H1 (cell line): ENCODE data around the gene SLC2A3. TPM values are rescaled to one million over a fixed set of nuclear protein-coding genes. Genes with fewer than 3 reads are reported as not detected.

Source experiments
- CTCF ChIA-PET: fragments of 300-600 bp; sonication (Branson Sonifier 250); formaldehyde crosslinking; loops from one replicate; lab custom pipeline; 2021; ENCODE audit not compliant: partially characterized antibody; lab: Charles Lee
- POLR2A ChIA-PET: fragments of 300-600 bp; sonication (Branson Sonifier 250); formaldehyde crosslinking; loops from one replicate; lab custom pipeline; 2021; ENCODE audit warnings: inconsistent platforms; ENCODE audit not compliant: partially characterized antibody; lab: Charles Lee
- DNase-seq, 2 experiments: peaks; one replicate each; pipeline versions ENCODE4 v3.0.0 to v3.0.0-alpha.2; 2010 to 2022; ENCODE audit warnings: low spot score in 2 of 2, low read depth in 1 of 2, mixed read lengths in 1 of 2
- FAIRE-seq: peaks from 2 replicates; lab custom pipeline; 2011; peaks lifted over from hg19 to GRCh38; lab: Jason Lieb, UNC
- H2AFZ ChIP-seq: 2 replicates; pipeline ENCODE4 v1.8.1; 2012; ENCODE audit warnings: low read length, inconsistent platforms
- H2AK5ac ChIP-seq: 2 replicates; pipeline ENCODE4 v1.6.1; 2013; ENCODE audit warnings: low read depth, low read length
- H2BK120ac ChIP-seq: replicated peaks from 2 replicates; pipeline ENCODE3; 2013; ENCODE audit warnings: low read depth, low read length, inconsistent platforms
- H2BK12ac ChIP-seq: 2 replicates; pipeline ENCODE4 v1.6.1; 2013; ENCODE audit warnings: low read depth, low read length
- H2BK15ac ChIP-seq: 2 replicates; pipeline ENCODE4 v1.6.1; 2013; ENCODE audit warnings: low read length
- H2BK20ac ChIP-seq: 2 replicates; pipeline ENCODE4 v1.6.1; 2013; ENCODE audit warnings: low read length
- H2BK5ac ChIP-seq: 2 replicates; pipeline ENCODE4 v1.6.1; 2013; ENCODE audit warnings: low read depth, low read length
- H3K14ac ChIP-seq: 2 replicates; pipeline ENCODE4 v1.6.1; 2013; ENCODE audit warnings: inconsistent platforms; ENCODE audit not compliant: insufficient read length
- H3K18ac ChIP-seq: 2 replicates; pipeline ENCODE4 v1.6.1; 2013; ENCODE audit warnings: low read length; ENCODE audit errors: extremely low read depth
- H3K23ac ChIP-seq: 2 replicates; pipeline ENCODE4 v1.6.1; 2013; ENCODE audit warnings: inconsistent platforms; ENCODE audit not compliant: insufficient read length
- H3K23me2 ChIP-seq: 2 replicates; pipeline ENCODE4 v1.6.1; 2013; ENCODE audit warnings: low read depth, low read length
- H3K27ac ChIP-seq: 2 replicates; pipeline ENCODE4 v1.6.1; 2011; ENCODE audit warnings: low read depth, low read length, inconsistent platforms
- H3K27me3 ChIP-seq, 4 experiments: replicated peaks in 1 of 4; 1 replicate in 1 of 4; 2 replicates in 3 of 4; pipeline versions ENCODE4 v1.6.1 to v1.8.1; 2011 to 2013; ENCODE audit warnings: low read length in 3 of 4, mild to moderate bottlenecking in 3 of 4, inconsistent platforms in 2 of 4, mixed read lengths in 2 of 4, moderate library complexity in 1 of 4; ENCODE audit not compliant: control insufficient read depth in 3 of 4, insufficient read depth in 3 of 4; ENCODE audit errors: extremely low read depth in 1 of 4
- H3K36me3 ChIP-seq, 4 experiments: 2 replicates each; pipeline versions ENCODE4 v1.6.1 to v1.8.1; 2011 to 2013; ENCODE audit warnings: mild to moderate bottlenecking in 4 of 4, low read length in 3 of 4, moderate library complexity in 2 of 4, control low read depth in 1 of 4, inconsistent platforms in 1 of 4; ENCODE audit not compliant: insufficient read depth in 4 of 4, control insufficient read depth in 2 of 4
- H3K4ac ChIP-seq: replicated peaks from 2 replicates; pipeline ENCODE3; 2013; ENCODE audit warnings: low read length, low read depth, mixed read lengths, inconsistent platforms; ENCODE audit not compliant: insufficient read length
- H3K4me1 ChIP-seq, 4 experiments: replicated peaks in 1 of 4; 1 replicate in 1 of 4; 2 replicates in 3 of 4; pipeline versions ENCODE4 v1.6.1 to v1.8.1; 2011 to 2013; ENCODE audit warnings: low read length in 3 of 4, inconsistent platforms in 2 of 4, mixed read lengths in 1 of 4; ENCODE audit not compliant: insufficient read depth in 4 of 4, control insufficient read depth in 3 of 4
- H3K4me2 ChIP-seq, 2 experiments: 2 replicates each; pipeline versions ENCODE4 v1.6.1 to v1.8.1; 2011 to 2013; ENCODE audit warnings: low read depth in 2 of 2, low read length in 2 of 2, control low read depth in 1 of 2, inconsistent platforms in 1 of 2, mild to moderate bottlenecking in 1 of 2; ENCODE audit not compliant: insufficient read depth in 1 of 2
- H3K4me3 ChIP-seq, 4 experiments: fragments of 200-600, 300-600 bp in 1 of 4; sonication (generic), shearing (Covaris generic), sonication (Bioruptor Twin) in 1 of 4; 2 replicates each; pipeline versions ENCODE4 v1.5.1 to v1.8.1; 2011 to 2016; ENCODE audit warnings: low read length in 4 of 4, low read depth in 3 of 4, control low read depth in 2 of 4, inconsistent platforms in 2 of 4, mild to moderate bottlenecking in 2 of 4, mixed read lengths in 1 of 4, moderate library complexity in 1 of 4; ENCODE audit not compliant: insufficient read depth in 2 of 4; ENCODE audit errors: extremely low read depth in 1 of 4
- H3K56ac ChIP-seq: replicated peaks from 2 replicates; pipeline ENCODE3; 2013; ENCODE audit warnings: low read depth, mild to moderate bottlenecking, mixed read lengths, low read length, inconsistent platforms; ENCODE audit not compliant: insufficient read length
- H3K79me1 ChIP-seq: 2 replicates; pipeline ENCODE4 v1.6.1; 2013; ENCODE audit warnings: low read depth, low read length, control low read depth
- H3K79me2 ChIP-seq, 2 experiments: 2 replicates each; pipeline versions ENCODE4 v1.6.1 to v1.8.1; 2012 to 2013; ENCODE audit warnings: low read length in 2 of 2, mild to moderate bottlenecking in 2 of 2, inconsistent platforms in 1 of 2; ENCODE audit not compliant: insufficient read depth in 2 of 2, control insufficient read depth in 1 of 2
- H3K9ac ChIP-seq, 4 experiments: replicated peaks in 1 of 4; 1 replicate in 1 of 4; 2 replicates in 3 of 4; pipeline versions ENCODE4 v1.6.1 to v1.8.1; 2011 to 2013; ENCODE audit warnings: low read depth in 3 of 4, low read length in 3 of 4, control low read depth in 2 of 4, mild to moderate bottlenecking in 2 of 4, moderate library complexity in 2 of 4, inconsistent platforms in 1 of 4; ENCODE audit errors: extremely low read depth in 1 of 4
- H3K9me3 ChIP-seq, 2 experiments: 2 replicates each; pipeline versions ENCODE4 v1.6.1 to v1.8.1; 2012 to 2013; ENCODE audit warnings: mild to moderate bottlenecking in 2 of 2, moderate library complexity in 2 of 2, control low read depth in 1 of 2, inconsistent platforms in 1 of 2, low read depth in 1 of 2, low read length in 1 of 2, mixed read lengths in 1 of 2; ENCODE audit not compliant: insufficient read depth in 2 of 2
- H4K20me1 ChIP-seq, 2 experiments: replicated peaks in 1 of 2; 2 replicates each; pipeline versions ENCODE3 to v1.8.1; 2011 to 2013; ENCODE audit warnings: inconsistent platforms in 2 of 2, low read length in 2 of 2, mild to moderate bottlenecking in 1 of 2; ENCODE audit not compliant: insufficient read depth in 2 of 2, control insufficient read depth in 1 of 2
- H4K5ac ChIP-seq: 2 replicates; pipeline ENCODE4 v1.6.1; 2013; ENCODE audit warnings: low read length, low read depth, mixed read lengths, inconsistent platforms; ENCODE audit not compliant: insufficient read length
- H4K8ac ChIP-seq: 2 replicates; pipeline ENCODE4 v1.8.0; 2013; ENCODE audit warnings: mild to moderate bottlenecking, moderate library complexity, low read length, inconsistent platforms; ENCODE audit not compliant: insufficient read depth; ENCODE audit errors: extremely low read depth
- H4K91ac ChIP-seq: replicated peaks from 2 replicates; pipeline ENCODE3; 2013; ENCODE audit warnings: low read length, mixed read lengths, inconsistent platforms; ENCODE audit not compliant: insufficient read length
- CHD2 ChIP-seq: IDR thresholded peaks from 2 replicates; pipeline ENCODE4 v1.6.1; 2012; ENCODE audit warnings: low read length, improper control_type of control experiment
- CREB1 ChIP-seq: IDR thresholded peaks from 2 replicates; pipeline ENCODE4 v1.6.1; 2012; ENCODE audit warnings: inconsistent platforms
- EP300 ChIP-seq, 2 experiments: IDR thresholded peaks; 1 replicate in 1 of 2; 2 replicates in 1 of 2; pipeline ENCODE4 v1.6.1; 2011 to 2012; ENCODE audit warnings: low read depth in 2 of 2, low read length in 2 of 2, mild to moderate bottlenecking in 2 of 2, borderline replicate concordance in 1 of 2, inconsistent platforms in 1 of 2, moderate library complexity in 1 of 2
- FOSL1 ChIP-seq: IDR thresholded peaks from 2 replicates; pipeline ENCODE4 v1.6.1; 2011; ENCODE audit warnings: mild to moderate bottlenecking, low read depth, low read length, moderate library complexity; ENCODE audit not compliant: insufficient read depth
- GABPA ChIP-seq: IDR thresholded peaks from 2 replicates; pipeline ENCODE4 v1.6.1; 2011; ENCODE audit warnings: mild to moderate bottlenecking, low read length, moderate library complexity, borderline replicate concordance; ENCODE audit not compliant: insufficient read depth
- NRF1 ChIP-seq: IDR thresholded peaks from 2 replicates; pipeline ENCODE4 v1.6.1; 2011; ENCODE audit warnings: mild to moderate bottlenecking, low read depth, low read length, improper control_type of control experiment
- PHF8 ChIP-seq: fragments of 200-600 bp; sonication (generic); conservative IDR thresholded peaks from 2 replicates; pipeline ENCODE4 v1.7.1; 2012; ENCODE audit warnings: low read depth, mild to moderate bottlenecking, inconsistent platforms, low read length, moderate library complexity
- RXRA ChIP-seq: IDR thresholded peaks from 2 replicates; pipeline ENCODE4 v1.6.1; 2011; ENCODE audit warnings: low read depth, mild to moderate bottlenecking, low read length, moderate library complexity; ENCODE audit not compliant: insufficient read depth
- SIN3A ChIP-seq, 2 experiments: IDR thresholded peaks in 1 of 2; conservative IDR thresholded peaks in 1 of 2; 2 replicates each; pipeline ENCODE4 v1.6.1; 2011 to 2012; ENCODE audit warnings: low read length in 2 of 2, improper control_type of control experiment in 1 of 2, low read depth in 1 of 2, mild to moderate bottlenecking in 1 of 2
- SIRT6 ChIP-seq: IDR thresholded peaks from one replicate; pipeline ENCODE4 v1.7.1; 2012; ENCODE audit warnings: low read length, inconsistent platforms
- TAF7 ChIP-seq: optimal IDR thresholded peaks from 2 replicates; pipeline ENCODE3; 2011; ENCODE audit warnings: low read depth, mild to moderate bottlenecking, inconsistent platforms, low read length, moderate library complexity, borderline replicate concordance
- WGBS, 2 experiments: shearing (Covaris generic) in 1 of 2; methylation state at CpG; one replicate each; pipeline versions ENCODE4 v1.1.6 to v1.1.7; 2013 to 2015; ENCODE audit warnings: low lambda C conversion rate in 2 of 2, mixed read lengths in 2 of 2, inconsistent platforms in 1 of 2, low coverage in 1 of 2, missing lambda C conversion rate in 1 of 2; ENCODE audit not compliant: insufficient replicate concordance in 2 of 2, insufficient coverage in 1 of 2, insufficient read length in 1 of 2; ENCODE audit errors: extremely low coverage in 1 of 2, missing lambda C conversion rate in 1 of 2; 5-methylcytosine and 5-hydroxymethylcytosine counted together
- polyA plus RNA-seq, 7 experiments: library from polyadenylated mRNA; depleted of rRNA in 3 of 7; stranded (reverse) in 5 of 7; unstranded in 2 of 7; fragments of >200 nt in 5 of 7; fragments of 200-250 nt in 2 of 7; gene quantifications; 1 replicate in 5 of 7; 2 replicates in 1 of 7; 4 replicates in 1 of 7; pipeline versions ENCODE4 v1.2.1 to v1.2.3, GENCODE V29; 2011 to 2013; ENCODE audit warnings: missing spikeins in 2 of 7, mixed read lengths in 2 of 7
- total RNA-seq: library from RNA; stranded (reverse); fragmentation: NEBNext Ultra II Directional; extraction: Animal tissue kit (Norgen Biotek cat#: 25700); gene quantifications from 2 replicates; pipeline ENCODE4 v1.2.1, GENCODE V29; 2021

Gene SLC2A3
- total and polyA plus RNA-seq, 2 of the 8 experiments (the other 6 are each of a cell fraction or from before 2014, with no cell fraction given), result 417 to 688 TPM

DNA sequence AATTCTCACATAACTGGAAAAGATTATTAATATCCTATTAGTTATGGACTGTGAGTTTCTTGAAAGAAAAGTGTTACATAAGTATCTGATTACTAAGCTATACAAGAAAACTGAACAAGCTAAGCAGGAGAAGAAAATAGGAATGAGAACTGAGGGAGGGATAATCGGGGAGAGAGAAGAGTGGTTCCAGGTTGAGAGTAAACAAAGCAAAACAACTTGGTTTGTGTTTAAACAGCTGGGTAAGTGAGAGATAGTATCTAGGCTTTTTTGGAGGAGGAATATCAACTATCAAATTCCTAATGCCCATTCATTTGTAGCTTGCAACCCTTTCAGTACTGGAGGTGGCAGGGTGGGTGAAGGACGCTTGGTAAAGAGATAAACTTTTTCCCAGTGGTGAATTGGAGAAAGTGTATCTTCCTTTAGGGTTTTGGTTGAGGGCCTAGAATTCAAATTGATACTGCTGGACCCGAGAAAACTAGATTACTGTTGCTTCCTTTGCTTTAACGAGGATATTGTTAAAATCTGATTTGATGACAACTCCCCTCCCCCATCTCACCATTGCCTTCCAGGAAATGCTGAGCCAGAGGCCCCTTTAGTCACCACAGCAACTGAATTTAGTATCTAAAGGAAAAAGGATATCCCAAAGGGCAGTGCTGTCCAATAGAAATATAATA, 2.0 kb upstream of the SLC2A3 start:
- Histone ChIP-seq H3K14ac (no peak overlapping the region), H3K23me2 (peaks cover 4% of the 10 kb centered on the region), H3K9ac (peak overlapping the region in 1 of 4 experiments; percentile 14; a peak in 1 of 7 replicates), H4K91ac (peak overlapping the region; percentile 30), H2BK20ac (peak overlapping the region; percentile 87; the same call in 1 of the 2 replicates), H2BK12ac (peak overlapping the region; percentile 60; the same call in 1 of the 2 replicates), H3K4ac (no peak overlapping the region), H3K18ac (peak overlapping the region; percentile 15; the same call in 1 of the 2 replicates), H2BK120ac (peak overlapping the region; percentile 61), H2BK15ac (no peak overlapping the region), H4K5ac (peak overlapping the region; percentile 15), H2AK5ac (no peak overlapping the region), H3K4me2 (peak overlapping the region in 1 of 2 experiments; percentile 31; a peak in 1 of 4 replicates), H3K56ac (no peak overlapping the region), H3K23ac (no peak overlapping the region), H3K9me3 (no peaks in the 10 kb centered on the region), H3K4me1 (peaks cover 0 to 10% (median 3%) of the 10 kb centered on the region in 4 experiments; a peak in 4 of 7 replicates), H3K79me1 (no peaks in the 10 kb centered on the region), H4K20me1 (peaks cover 0 to 4% of the 10 kb centered on the region in 2 experiments), H3K27ac (no peak overlapping the region), H4K8ac (no peak overlapping the region), H3K4me3 (no peak overlapping the region; a peak in 1 of 8 replicates), H3K36me3 (peaks cover under 1 to 11% (median 4%) of the 10 kb centered on the region in 4 experiments; a peak in 5 of 8 replicates), H3K79me2 (peaks cover 19 to 31% of the 10 kb centered on the region in 2 experiments), H2BK5ac (peak overlapping the region; percentile 78; the same call in 1 of the 2 replicates), H2AFZ (peak overlapping the region; percentile 98), H3K27me3 (no peaks in the 10 kb centered on the region)
- POLR2A ChIA-PET, result interaction anchor here (11.2 to 13.5 kb wide), 2 partner anchors 17 to 26 kb away, joined by 189 to 300 read pairs; no protein-coding TSS in a partner anchor
- DNase-seq (no peak), FAIRE-seq (no peak)
- CTCF ChIA-PET, result interaction anchor here (0.6 to 8.1 kb wide), 6 partner anchors 11 to 140 kb away, joined by 3 to 73 read pairs (median 4); no protein-coding TSS in a partner anchor
- WGBS, 2 experiments, result 53% methylated on average over 4 of the region's 4 CpGs; no CpG with 5 or more reads in 1 of the 2 experiments
- TF ChIP-seq SIN3A (conservative IDR thresholded peaks at IDR 0.05 in 1 of 2, IDR thresholded peaks at IDR 0.05 in 1 of 2; ENCODE audit: low read depth in 1 of 2, low read length in 2 of 2) (no peak), SIRT6 (no peak), GABPA (no peak), RXRA (no peak), PHF8 (no peak), CREB1 (no peak), FOSL1 (no peak), NRF1 (no peak), EP300 (IDR thresholded peaks at IDR 0.05; ENCODE audit: borderline replicate concordance in 1 of 2, low read depth in 2 of 2, low read length in 2 of 2) (no peak), CHD2 (no peak), TAF7 (no peak)
